Stimulated activated naive CD4-positive, alpha-beta T cell treated with Interleukin-2 at 50 U/mL for 16 hours (primary cell): ENCODE data around the gene KIAA0586.
A peak's percentile ranks its signal among the peaks of the same experiment; 100 is the strongest.
"Not testable (repeated sequence)": the region's sequence is repeated elsewhere in the genome, so short reads cannot be mapped to it uniquely, and the experiment has no call there.

Experiments
- DNase-seq: peaks from one replicate; lab custom pipeline; 2025; lab: John Stamatoyannopoulos, UW

The KIAA0586 gene

GRCh38 chr14:58549105-58549757 lies 121.7 kb downstream of the KIAA0586 start:
- DNase-seq: no peak

GRCh38 chr14:58553959-58554358 lies 126.4 kb downstream of the KIAA0586 start:
- DNase-seq: no peak

- no peak for DNase-seq
Measured at GRCh38 chr14:58555647-58556046, 128.1 kb downstream of the KIAA0586 start.

GRCh38 chr14:58557242-58557641 lies 129.7 kb downstream of the KIAA0586 start:
- no peak for DNase-seq

- no peak for DNase-seq
Measured at GRCh38 chr14:58560208-58560607, 132.7 kb downstream of the KIAA0586 start.

- DNase-seq: no peak
Measured at GRCh38 chr14:58562141-58562540, 134.6 kb downstream of the KIAA0586 start.

- DNase-seq: no peak
Measured at GRCh38 chr14:58563978-58564377, 136.5 kb downstream of the KIAA0586 start.

GRCh38 chr14:58565832-58566231 lies 138.3 kb downstream of the KIAA0586 start:
- DNase-seq: no peak

- DNase-seq: no peak
Measured at GRCh38 chr14:58566979-58567378, 139.5 kb downstream of the KIAA0586 start.

DNA sequence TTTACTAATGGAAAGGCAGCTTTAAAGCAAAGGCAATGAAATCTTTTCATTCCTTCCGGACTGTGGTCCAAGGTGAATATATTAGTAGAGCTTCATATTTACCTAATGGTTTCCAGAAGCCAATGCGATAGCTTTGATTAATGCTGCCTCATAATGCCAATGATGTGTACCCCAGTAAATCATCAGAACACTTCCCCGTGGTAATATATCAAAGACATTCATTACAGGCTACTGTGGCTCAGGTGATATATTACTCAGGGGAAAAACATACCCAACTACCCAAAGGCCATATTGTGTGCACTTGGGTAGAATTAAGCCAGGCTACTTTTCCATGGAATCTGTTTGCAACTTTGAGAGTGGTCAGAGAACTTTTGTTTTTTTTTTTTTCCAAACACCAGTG lies 140.8 kb downstream of the KIAA0586 start:
- DNase-seq: no peak

- DNase-seq: no peak
Measured at GRCh38 chr14:58571256-58571655, 143.7 kb downstream of the KIAA0586 start.

DNA sequence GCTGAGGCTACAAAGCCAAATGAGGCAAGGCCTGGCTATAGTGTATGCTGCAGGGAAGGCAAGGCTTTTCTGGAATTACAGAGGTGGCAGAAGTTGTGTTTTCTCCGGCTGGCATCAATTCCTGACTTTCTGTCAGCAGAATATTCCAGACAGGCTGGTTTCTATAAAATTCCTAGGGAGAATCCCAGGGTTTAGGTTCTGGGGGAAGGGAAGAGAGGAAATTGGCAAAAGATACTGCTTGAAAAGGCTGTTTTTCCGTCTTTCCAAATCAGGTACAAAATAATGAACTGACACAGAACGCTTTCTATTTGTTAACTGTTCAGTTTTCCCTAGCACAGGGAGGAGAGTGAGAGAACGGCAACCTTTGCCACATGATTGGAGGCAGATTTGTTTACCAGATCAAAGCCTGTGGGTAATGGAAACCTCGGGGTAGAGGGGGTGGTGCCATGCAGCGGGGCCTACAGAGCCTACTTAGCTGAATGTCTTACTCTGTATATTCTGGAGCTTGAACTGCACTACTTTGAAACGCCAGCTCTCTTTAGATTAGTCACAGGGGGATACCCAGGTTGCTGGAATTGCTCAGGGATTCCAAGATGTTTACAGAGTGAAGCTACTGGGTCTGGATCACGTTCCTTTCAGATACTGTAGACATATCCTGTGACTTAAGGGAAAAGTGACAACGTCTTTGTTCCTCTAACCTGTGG lies 144.4 kb downstream of the KIAA0586 start:
- DNase-seq: peak; percentile 5

- DNase-seq: no peak
Measured at GRCh38 chr14:58572473-58572853, 144.9 kb downstream of the KIAA0586 start.

GRCh38 chr14:58572863-58573262 lies 145.3 kb downstream of the KIAA0586 start:
- DNase-seq: no peak

DNA sequence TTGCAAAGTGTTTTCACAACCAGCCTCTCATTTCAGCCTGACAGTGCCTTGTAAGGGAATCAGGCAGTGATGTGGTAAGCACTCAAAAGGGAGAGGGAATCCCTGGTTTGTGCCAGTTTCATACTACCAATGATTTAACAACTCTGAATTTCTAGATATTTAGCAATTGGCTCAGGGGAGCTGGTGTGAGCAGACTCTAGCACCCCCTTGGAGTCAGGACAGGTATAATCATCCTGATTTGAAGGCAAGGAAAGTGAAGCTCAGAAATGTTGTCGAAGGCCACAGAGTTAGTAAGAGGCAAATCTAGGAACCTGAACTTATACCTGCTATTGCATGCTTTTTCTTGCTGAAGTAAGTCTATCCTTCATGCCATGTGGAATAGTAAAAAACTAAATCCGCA lies 147.1 kb downstream of the KIAA0586 start:
- no peak for DNase-seq

GRCh38 chr14:58575956-58576355 lies 148.4 kb downstream of the KIAA0586 start:
- no peak for DNase-seq

DNA sequence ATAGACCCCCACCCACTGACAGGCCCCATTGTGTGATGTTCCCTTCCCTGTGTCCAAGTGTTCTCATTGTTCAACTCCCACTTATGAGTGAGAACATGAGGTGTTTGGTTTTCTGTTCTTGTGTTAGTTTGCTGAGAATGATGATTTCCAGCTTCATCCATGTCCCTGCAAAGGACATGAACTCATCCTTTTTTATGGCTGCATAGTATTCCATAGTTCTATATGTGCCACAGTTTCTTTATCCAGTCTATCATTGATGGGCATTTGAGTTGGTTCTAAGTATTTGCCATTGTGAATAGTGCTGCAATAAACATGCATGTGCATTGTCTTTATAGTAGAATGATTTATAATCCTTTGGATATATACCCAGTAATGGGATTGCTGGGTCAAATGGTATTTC lies 152.5 kb downstream of the KIAA0586 start:
- not testable (repeated sequence) for DNase-seq

DNA sequence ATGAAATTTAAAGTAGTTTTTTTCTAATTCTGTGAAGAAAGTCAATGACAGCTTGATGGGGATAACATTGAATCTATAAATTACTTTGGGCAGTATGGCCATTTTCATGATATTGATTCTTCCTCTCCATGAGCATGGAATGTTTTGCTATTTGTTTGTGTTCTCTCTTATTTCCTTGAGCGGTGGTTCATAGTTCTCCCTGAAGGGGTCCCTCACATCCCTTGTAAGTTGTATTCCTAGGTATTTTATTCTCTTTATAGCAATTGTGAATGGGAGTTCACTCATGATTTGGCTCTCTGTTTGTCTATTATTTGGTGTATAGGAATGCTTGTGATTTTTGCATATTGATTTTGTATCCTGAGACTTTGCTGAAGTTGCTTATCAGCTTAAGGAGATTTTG lies 153.9 kb downstream of the KIAA0586 start:
- DNase-seq: not testable (repeated sequence)

DNA sequence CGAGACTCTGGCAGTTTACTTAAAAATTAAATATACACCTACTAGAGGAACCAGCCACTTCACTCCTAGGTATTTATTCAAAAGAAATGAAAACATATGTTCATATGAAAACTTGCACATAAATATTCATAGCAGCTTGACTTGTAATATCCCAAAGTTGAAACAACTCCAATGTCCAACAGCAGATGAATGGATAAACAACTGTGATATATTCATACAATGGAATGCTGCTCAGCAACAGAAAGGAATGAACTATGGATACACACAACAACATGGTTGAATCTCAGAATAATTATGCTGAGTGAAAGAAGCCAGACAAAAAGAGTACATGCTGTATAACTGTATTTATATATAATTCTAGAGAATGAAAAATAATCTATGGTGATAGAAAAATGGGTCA lies 156.9 kb downstream of the KIAA0586 start:
- DNase-seq: no peak

DNA sequence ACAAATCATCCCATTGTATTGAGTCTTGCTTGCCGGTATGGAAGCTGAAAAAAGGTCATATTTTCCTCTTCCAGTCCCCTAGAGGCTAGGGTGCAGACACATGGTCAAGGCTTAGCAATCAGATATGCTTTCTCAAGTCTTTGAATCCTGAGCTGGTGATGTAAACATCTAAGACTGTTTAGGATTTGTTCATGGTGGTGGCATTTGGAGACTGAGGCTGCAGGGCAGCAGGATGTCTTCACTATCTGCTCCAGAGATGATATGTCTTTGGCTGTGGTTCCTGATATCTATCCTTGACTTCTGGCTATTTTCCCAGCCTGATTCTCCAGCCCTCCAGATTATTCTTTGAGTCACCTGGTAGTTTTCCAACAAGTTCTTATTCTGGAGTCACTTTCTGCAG lies 159.8 kb downstream of the KIAA0586 start:
- DNase-seq: no peak

DNA sequence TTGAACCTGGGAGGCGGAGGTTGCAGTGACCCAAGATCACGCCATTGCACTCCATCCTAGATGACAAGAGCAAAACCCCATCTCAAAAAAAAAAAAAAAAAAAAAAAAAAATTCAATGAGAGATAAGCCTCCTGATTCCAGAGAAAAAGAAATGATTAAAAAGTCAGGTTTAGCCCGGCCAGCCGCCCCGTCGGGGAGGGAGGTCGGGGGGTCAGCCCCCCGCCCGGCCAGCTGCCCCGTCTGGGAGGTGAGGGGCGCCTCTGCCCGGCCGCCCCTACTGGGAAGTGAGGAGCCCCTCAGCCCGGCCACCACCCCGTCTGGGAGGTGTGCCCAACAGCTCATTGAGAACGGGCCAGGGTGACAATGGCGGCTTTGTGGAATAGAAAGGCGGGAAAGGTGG lies 160.8 kb downstream of the KIAA0586 start:
- not testable (repeated sequence) for DNase-seq

DNA sequence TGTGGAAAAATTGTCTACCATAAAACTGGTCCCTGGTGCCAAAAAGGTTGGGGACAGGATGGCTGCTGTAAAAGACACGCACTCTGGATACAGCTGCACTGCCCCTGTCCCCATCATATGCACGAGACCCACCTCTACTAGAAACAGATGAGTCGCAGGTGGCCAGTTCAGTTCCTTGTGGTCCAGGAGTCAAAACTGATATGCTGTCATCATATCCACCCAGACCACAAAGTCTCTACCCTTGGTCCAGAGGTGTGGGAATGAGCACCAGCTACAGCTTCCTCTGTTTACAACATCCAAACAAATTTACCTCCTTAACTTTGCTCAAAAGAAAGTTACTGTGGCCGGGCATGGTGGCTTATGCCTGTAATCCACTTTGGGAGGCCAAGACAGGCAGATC lies 166.5 kb downstream of the KIAA0586 start:
- no peak for DNase-seq

GRCh38 chr14:58597041-58597440 lies 169.5 kb downstream of the KIAA0586 start:
- DNase-seq: no peak
